Measurements from ENCODE around the gene DNAJC15.
"Not testable (repeated sequence)": the region's sequence is repeated elsewhere in the genome, so short reads cannot be mapped to it uniquely, and the experiment has no call there.

DNA sequence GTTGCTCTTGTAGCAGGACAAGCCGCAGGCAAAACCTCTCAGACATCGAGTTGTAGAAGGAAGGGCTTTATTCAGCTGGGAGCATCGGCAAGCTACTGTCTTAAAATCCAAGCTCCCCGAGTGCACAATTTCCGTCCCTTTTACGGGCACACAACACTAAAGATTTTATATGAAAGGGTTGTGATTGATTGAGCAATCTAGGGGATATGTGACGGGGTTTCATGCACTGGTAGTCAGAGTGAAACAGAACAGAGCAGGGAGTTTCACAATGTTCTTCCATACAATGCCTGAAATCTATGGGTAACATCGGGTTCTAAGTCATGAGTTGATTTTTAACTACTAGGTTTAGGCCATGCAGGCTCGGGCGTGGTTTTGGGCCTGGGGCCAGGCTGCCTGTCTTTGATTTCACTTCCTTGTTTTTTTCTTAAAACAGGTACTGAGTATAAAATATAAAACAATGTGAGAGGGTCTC, 22.0 kb downstream of the DNAJC15 start:
- not testable (repeated sequence) for TF ChIP-seq POLR2A (IDR thresholded peaks at IDR 0.05; ENCODE audit: low read depth, low read length); POLR2AphosphoS5 (IDR thresholded peaks at IDR 0.05; ENCODE audit: insufficient read depth, low read depth, low read length); EZH2 (IDR thresholded peaks at IDR 0.05; ENCODE audit: borderline replicate concordance, low read depth, low read length, severe bottlenecking); JUN (IDR thresholded peaks at IDR 0.05; ENCODE audit: borderline replicate concordance, insufficient read depth, insufficient read length, low read depth)
- TF ChIP-seq, protein P1, sequence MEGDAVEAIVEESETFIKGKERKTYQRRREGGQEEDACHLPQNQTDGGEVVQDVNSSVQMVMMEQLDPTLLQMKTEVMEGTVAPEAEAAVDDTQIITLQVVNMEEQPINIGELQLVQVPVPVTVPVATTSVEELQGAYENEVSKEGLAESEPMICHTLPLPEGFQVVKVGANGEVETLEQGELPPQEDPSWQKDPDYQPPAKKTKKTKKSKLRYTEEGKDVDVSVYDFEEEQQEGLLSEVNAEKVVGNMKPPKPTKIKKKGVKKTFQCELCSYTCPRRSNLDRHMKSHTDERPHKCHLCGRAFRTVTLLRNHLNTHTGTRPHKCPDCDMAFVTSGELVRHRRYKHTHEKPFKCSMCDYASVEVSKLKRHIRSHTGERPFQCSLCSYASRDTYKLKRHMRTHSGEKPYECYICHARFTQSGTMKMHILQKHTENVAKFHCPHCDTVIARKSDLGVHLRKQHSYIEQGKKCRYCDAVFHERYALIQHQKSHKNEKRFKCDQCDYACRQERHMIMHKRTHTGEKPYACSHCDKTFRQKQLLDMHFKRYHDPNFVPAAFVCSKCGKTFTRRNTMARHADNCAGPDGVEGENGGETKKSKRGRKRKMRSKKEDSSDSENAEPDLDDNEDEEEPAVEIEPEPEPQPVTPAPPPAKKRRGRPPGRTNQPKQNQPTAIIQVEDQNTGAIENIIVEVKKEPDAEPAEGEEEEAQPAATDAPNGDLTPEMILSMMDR (IDR thresholded peaks at IDR 0.05; ENCODE audit: extremely low read depth in 1 of 2, insufficient read depth in 1 of 2, low read depth in 1 of 2, low read length in 2 of 2) = not testable (repeated sequence)
- TF ChIP-seq, protein P2, sequence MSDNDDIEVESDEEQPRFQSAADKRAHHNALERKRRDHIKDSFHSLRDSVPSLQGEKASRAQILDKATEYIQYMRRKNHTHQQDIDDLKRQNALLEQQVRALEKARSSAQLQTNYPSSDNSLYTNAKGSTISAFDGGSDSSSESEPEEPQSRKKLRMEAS (IDR thresholded peaks at IDR 0.05; ENCODE audit: insufficient read depth, insufficient read length) = not testable (repeated sequence)
